ENCODE results near the gene ETV6. TPM values are rescaled to one million over a fixed set of nuclear protein-coding genes. Genes with fewer than 3 reads are reported as not detected.
A peak's percentile ranks its signal among the peaks of the same experiment; 100 is the strongest.

Gene ETV6
- total and polyA plus RNA-seq, 9 donors: 7.0 to 11.1 (median 9.1) TPM

- 80% methylated on average over 1 of the region's 8 CpGs for WGBS (ENCODE audit: insufficient coverage)
- DNase-seq: no peak
- H3K4me1 ChIP-seq (ENCODE audit: control insufficient read depth, insufficient read depth, low read length): peaks cover 33% of the 10 kb centered on the region
- H3K27ac ChIP-seq (ENCODE audit: low read length): peak overlapping the region; percentile 92
- H3K27me3 ChIP-seq (ENCODE audit: control insufficient read depth, insufficient read depth, low read length): no peaks in the 10 kb centered on the region
- no peak overlapping the region for H3K4me3 ChIP-seq (ENCODE audit: low read length)
- no peaks in the 10 kb centered on the region for H3K9me3 ChIP-seq (replicated peaks; ENCODE audit: control insufficient read depth, low read depth, low read length)
- no peaks in the 10 kb centered on the region for H3K36me3 ChIP-seq (ENCODE audit: control insufficient read depth, insufficient read depth, low read length)
Observed at GRCh38 chr12:11795192-11795912, 145.9 kb downstream of the ETV6 start.

- Histone ChIP-seq H3K4me3 (ENCODE audit: low read length) (no peak overlapping the region), H3K9me3 (replicated peaks; ENCODE audit: control insufficient read depth, low read depth, low read length) (no peaks in the 10 kb centered on the region), H3K36me3 (ENCODE audit: control insufficient read depth, insufficient read depth, low read length) (no peaks in the 10 kb centered on the region), H3K4me1 (ENCODE audit: control insufficient read depth, insufficient read depth, low read length) (peaks cover 33% of the 10 kb centered on the region), H3K27ac (ENCODE audit: low read length) (peak overlapping the region; percentile 92), H3K27me3 (ENCODE audit: control insufficient read depth, insufficient read depth, low read length) (no peaks in the 10 kb centered on the region)
- WGBS (ENCODE audit: insufficient coverage): no CpG with 5 or more reads among the region's 6 CpGs
- DNase-seq: no peak
Observed at GRCh38 chr12:11795913-11796459, 146.5 kb downstream of the ETV6 start.

- Histone ChIP-seq H3K4me1 (ENCODE audit: control insufficient read depth, insufficient read depth, low read length) (peaks cover 33% of the 10 kb centered on the region), H3K9me3 (replicated peaks; ENCODE audit: control insufficient read depth, low read depth, low read length) (no peaks in the 10 kb centered on the region), H3K27me3 (ENCODE audit: control insufficient read depth, insufficient read depth, low read length) (no peaks in the 10 kb centered on the region), H3K4me3 (ENCODE audit: low read length) (no peak overlapping the region), H3K36me3 (ENCODE audit: control insufficient read depth, insufficient read depth, low read length) (no peaks in the 10 kb centered on the region), H3K27ac (ENCODE audit: low read length) (peak overlapping the region; percentile 25)
- no peak for DNase-seq
- 88% methylated on average over 1 of the region's 5 CpGs for WGBS (ENCODE audit: insufficient coverage)
Observed at GRCh38 chr12:11797317-11797913, 147.9 kb downstream of the ETV6 start.

- DNase-seq: no peak
- Histone ChIP-seq H3K27me3 (ENCODE audit: control insufficient read depth, insufficient read depth, low read length) (no peaks in the 10 kb centered on the region), H3K36me3 (ENCODE audit: control insufficient read depth, insufficient read depth, low read length) (no peaks in the 10 kb centered on the region), H3K9me3 (replicated peaks; ENCODE audit: control insufficient read depth, low read depth, low read length) (no peaks in the 10 kb centered on the region), H3K4me3 (ENCODE audit: low read length) (no peak overlapping the region), H3K4me1 (ENCODE audit: control insufficient read depth, insufficient read depth, low read length) (peaks cover 31% of the 10 kb centered on the region), H3K27ac (ENCODE audit: low read length) (peak overlapping the region; percentile 39)
- WGBS (ENCODE audit: insufficient coverage): 61% methylated on average over 3 of the region's 7 CpGs
Observed at GRCh38 chr12:11798006-11798708, 148.7 kb downstream of the ETV6 start.

GRCh38 chr12:11798856-11799501 is 149.5 kb downstream of the ETV6 start:
- Histone ChIP-seq H3K9me3 (replicated peaks; ENCODE audit: control insufficient read depth, low read depth, low read length) (no peaks in the 10 kb centered on the region), H3K27ac (ENCODE audit: low read length) (peak overlapping the region; percentile 39), H3K4me1 (ENCODE audit: control insufficient read depth, insufficient read depth, low read length) (peaks cover 24% of the 10 kb centered on the region), H3K27me3 (ENCODE audit: control insufficient read depth, insufficient read depth, low read length) (no peaks in the 10 kb centered on the region), H3K36me3 (ENCODE audit: control insufficient read depth, insufficient read depth, low read length) (no peaks in the 10 kb centered on the region), H3K4me3 (ENCODE audit: low read length) (no peak overlapping the region)
- whole genome bisulfite sequencing (ENCODE audit: insufficient coverage): 71% methylated on average over 1 of the region's 4 CpGs
- peak; percentile 61 for DNase-seq

- H3K36me3 ChIP-seq (ENCODE audit: control insufficient read depth, insufficient read depth, low read length): no peaks in the 10 kb centered on the region
- H3K4me1 ChIP-seq (ENCODE audit: control insufficient read depth, insufficient read depth, low read length): peaks cover 20% of the 10 kb centered on the region
- 100% methylated on average over 1 of the region's 8 CpGs for WGBS (ENCODE audit: insufficient coverage)
- H3K4me3 ChIP-seq (ENCODE audit: low read length): no peak overlapping the region
- H3K27ac ChIP-seq (ENCODE audit: low read length): no peak overlapping the region
- DNase-seq: no peak
- H3K27me3 ChIP-seq (ENCODE audit: control insufficient read depth, insufficient read depth, low read length): no peaks in the 10 kb centered on the region
- H3K9me3 ChIP-seq (replicated peaks; ENCODE audit: control insufficient read depth, low read depth, low read length): no peaks in the 10 kb centered on the region
Observed at GRCh38 chr12:11799502-11799873, 150.0 kb downstream of the ETV6 start.

- no CpG with 5 or more reads among the region's 5 CpGs for WGBS (ENCODE audit: insufficient coverage)
- no peak overlapping the region for H3K27ac ChIP-seq (ENCODE audit: low read length)
Observed at GRCh38 chr12:11801643-11802042, 152.2 kb downstream of the ETV6 start.

GRCh38 chr12:11804130-11804529 is 154.7 kb downstream of the ETV6 start:
- H3K36me3 ChIP-seq (ENCODE audit: control insufficient read depth, insufficient read depth, low read length): no peaks in the 10 kb centered on the region
- no peaks in the 10 kb centered on the region for H3K9me3 ChIP-seq (replicated peaks; ENCODE audit: control insufficient read depth, low read depth, low read length)
- H3K4me1 ChIP-seq (ENCODE audit: control insufficient read depth, insufficient read depth, low read length): peaks cover 2% of the 10 kb centered on the region
- WGBS (ENCODE audit: insufficient coverage): 92% methylated on average over 1 of the region's 1 CpG
- H3K27me3 ChIP-seq (ENCODE audit: control insufficient read depth, insufficient read depth, low read length): no peaks in the 10 kb centered on the region
- no peak overlapping the region for H3K27ac ChIP-seq (ENCODE audit: low read length)
- no peak overlapping the region for H3K4me3 ChIP-seq (ENCODE audit: low read length)
- DNase-seq: no peak

More at GRCh38 chr12:11801643-11802042, 152.2 kb downstream of the ETV6 start:
- H3K9me3 ChIP-seq (replicated peaks; ENCODE audit: control insufficient read depth, low read depth, low read length): no peaks in the 10 kb centered on the region
- H3K4me1 ChIP-seq (ENCODE audit: control insufficient read depth, insufficient read depth, low read length): peaks cover 8% of the 10 kb centered on the region
- no peak for DNase-seq
- H3K36me3 ChIP-seq (ENCODE audit: control insufficient read depth, insufficient read depth, low read length): no peaks in the 10 kb centered on the region
- no peak overlapping the region for H3K4me3 ChIP-seq (ENCODE audit: low read length)
- no peaks in the 10 kb centered on the region for H3K27me3 ChIP-seq (ENCODE audit: control insufficient read depth, insufficient read depth, low read length)

GRCh38 chr12:11805043-11805442 is 155.6 kb downstream of the ETV6 start:
- WGBS (ENCODE audit: insufficient coverage): no CpG with 5 or more reads among the region's 3 CpGs
- Histone ChIP-seq H3K36me3 (ENCODE audit: control insufficient read depth, insufficient read depth, low read length) (no peaks in the 10 kb centered on the region), H3K27ac (ENCODE audit: low read length) (no peak overlapping the region), H3K27me3 (ENCODE audit: control insufficient read depth, insufficient read depth, low read length) (no peaks in the 10 kb centered on the region), H3K4me3 (ENCODE audit: low read length) (no peak overlapping the region), H3K4me1 (ENCODE audit: control insufficient read depth, insufficient read depth, low read length) (no peaks in the 10 kb centered on the region), H3K9me3 (replicated peaks; ENCODE audit: control insufficient read depth, low read depth, low read length) (no peaks in the 10 kb centered on the region)
- no peak for DNase-seq

- no peaks in the 10 kb centered on the region for H3K9me3 ChIP-seq (replicated peaks; ENCODE audit: control insufficient read depth, low read depth, low read length)
- WGBS (ENCODE audit: insufficient coverage): no CpG with 5 or more reads among the region's 3 CpGs
- H3K27me3 ChIP-seq (ENCODE audit: control insufficient read depth, insufficient read depth, low read length): no peaks in the 10 kb centered on the region
- H3K4me1 ChIP-seq (ENCODE audit: control insufficient read depth, insufficient read depth, low read length): no peaks in the 10 kb centered on the region
- H3K36me3 ChIP-seq (ENCODE audit: control insufficient read depth, insufficient read depth, low read length): no peaks in the 10 kb centered on the region
- no peak overlapping the region for H3K4me3 ChIP-seq (ENCODE audit: low read length)
- H3K27ac ChIP-seq (ENCODE audit: low read length): no peak overlapping the region
- no peak for DNase-seq
Observed at GRCh38 chr12:11805680-11806079, 156.2 kb downstream of the ETV6 start.

All from muscle of leg (tissue), 11 donors.